Ramos (cell line): ENCODE measurements around the gene TMC2.

Source experiments
- in situ Hi-C: fragments of 300-500 bp; cut with MboI; formaldehyde crosslinking; loops from one replicate; pipeline ENCODE4 v1.14.3; 2022; ENCODE audit warnings: low sequenced_read_pairs; ENCODE audit not compliant: unreplicated experiment

The TMC2 gene

GRCh38 chr20:2618815-2619214 lies 82.4 kb downstream of the TMC2 start:
- in situ Hi-C loops, result no loop called here

DNA sequence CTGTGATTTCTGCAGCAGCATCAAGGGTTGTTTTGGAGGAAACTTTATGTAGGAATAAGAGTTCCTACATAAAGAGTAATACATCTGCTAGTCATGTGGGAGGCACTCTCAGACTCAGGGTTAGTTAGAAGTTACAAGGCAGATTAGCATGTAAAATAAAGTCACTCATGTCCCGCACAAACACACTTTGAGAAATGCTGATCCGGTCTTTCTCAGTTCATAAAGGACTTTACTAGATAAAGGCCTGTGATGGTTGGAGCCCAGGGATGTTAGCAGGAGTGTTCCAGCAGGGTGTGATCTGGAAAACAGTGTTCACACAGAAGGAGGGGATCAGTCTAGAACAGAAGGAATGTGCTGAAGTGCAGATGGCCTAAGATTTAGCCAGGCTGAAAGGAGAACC lies 83.0 kb downstream of the TMC2 start:
- in situ Hi-C loops, result no loop called here

- in situ Hi-C loops, result no loop called here
These were observed 83.7 kb downstream of the TMC2 start for GRCh38 chr20:2619961-2620595.

DNA sequence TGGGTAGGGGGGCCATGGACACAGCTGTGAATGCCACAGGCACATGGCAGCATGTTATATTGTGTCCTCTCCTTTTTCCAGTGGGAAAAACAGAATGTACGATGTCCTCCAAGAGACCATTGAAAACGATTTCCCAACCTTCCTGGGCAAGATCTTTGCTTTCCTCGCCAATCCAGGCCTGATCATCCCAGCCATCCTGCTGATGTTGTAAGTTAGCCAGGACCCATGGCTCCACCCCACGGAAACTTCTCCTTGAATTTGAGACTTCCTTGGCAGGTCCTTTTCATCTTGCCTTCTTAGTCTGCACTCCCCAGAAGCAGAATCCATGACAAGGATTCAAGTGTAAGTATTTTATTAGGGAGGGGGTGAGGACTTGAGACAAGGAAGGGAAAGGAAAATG lies 87.8 kb downstream of the TMC2 start:
- in situ Hi-C loops, result no loop called here

DNA sequence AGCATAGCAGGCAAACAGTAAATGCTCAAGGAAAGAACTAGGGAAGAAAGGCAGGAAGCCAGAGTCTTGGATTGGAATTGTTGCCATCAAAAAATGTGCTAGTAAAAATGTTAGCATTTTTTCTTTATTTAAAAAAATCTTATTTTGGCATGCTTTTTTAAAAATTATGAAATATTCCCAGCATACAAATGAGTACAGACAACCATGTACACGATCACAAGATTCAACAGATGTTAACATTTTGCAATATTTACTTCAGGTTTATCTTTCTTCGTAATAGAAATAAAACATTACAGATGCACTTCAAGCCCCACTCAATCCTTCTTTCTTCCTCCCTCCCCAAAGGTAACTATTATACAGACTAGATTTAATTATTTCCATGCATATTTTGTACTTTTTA lies 88.7 kb downstream of the TMC2 start:
- in situ Hi-C loops, result no loop called here

DNA sequence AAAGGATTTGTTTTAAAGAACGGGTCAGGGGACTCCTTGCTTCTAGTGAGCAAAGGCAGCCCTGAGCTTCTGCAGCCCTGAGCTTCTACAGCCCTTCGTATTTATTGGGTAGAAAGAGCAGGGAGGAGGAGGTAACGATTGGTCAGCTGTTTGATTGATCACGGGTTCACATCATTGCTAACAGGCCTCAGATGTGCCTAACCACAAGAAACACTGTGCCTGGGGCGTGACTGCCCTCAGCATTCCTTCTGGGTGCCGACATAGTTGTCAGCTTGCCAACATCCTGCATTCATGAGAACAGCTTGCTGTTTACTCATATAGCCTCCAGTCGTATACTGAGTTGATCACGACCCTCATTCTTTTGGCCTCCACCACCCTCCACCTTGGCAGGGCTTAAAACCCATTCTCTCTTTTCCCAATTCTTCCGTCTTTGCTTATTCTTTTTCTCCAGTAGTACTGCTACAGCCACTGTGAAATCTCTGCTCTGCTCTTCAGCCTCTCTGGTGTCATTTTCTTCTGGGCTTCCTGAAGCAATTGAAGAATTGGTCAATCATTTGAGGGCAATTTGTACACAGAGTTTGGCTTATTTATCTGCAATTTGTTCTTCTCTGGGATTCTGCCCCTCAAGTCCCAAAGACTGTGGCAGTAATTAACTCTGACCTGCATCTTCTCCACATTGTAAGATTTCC lies 90.6 kb downstream of the TMC2 start:
- in situ Hi-C loops, result no loop called here

DNA sequence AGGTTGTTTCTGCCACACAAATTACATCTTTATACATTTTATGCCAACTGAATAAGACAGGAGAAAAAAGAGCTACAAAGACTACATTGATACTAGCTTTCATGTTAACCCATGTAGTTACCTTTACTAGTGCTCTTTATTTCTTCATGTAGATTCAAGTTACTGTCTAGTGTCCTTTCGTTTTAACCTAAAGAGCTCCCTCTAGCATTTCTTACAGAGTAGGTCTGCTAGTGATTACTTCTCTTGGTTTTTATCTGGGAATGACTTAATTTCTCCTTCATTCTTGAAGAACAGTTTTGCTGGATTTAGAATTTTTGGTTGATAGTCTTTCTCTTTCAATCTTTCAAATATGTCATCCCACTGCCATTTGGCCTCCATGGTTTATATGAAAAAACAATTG lies 94.9 kb downstream of the TMC2 start:
- in situ Hi-C loops, result no loop called here

- in situ Hi-C loops, result no loop called here
These were observed 97.0 kb downstream of the TMC2 start for GRCh38 chr20:2633381-2633780.

GRCh38 chr20:2637246-2637645 lies 100.9 kb downstream of the TMC2 start:
- in situ Hi-C loops, result no loop called here

DNA sequence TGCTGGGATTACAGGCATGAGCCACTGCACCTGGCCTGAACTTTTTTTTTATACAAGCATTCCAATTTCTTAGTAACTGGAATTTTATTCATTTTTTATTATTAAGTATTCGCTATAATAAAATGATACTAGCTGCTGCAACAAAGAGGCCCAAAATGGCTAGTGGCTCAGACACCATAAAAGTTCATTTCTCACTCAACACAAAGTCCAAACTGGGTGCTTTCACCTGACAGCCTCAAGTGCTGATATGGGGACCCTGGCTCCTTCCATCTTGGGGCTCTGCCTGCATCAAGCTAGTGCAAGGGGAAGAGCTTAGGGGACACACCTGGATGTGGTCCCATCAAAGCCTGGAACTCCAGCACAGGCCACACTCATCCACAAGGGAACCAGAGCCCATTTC lies 103.9 kb downstream of the TMC2 start:
- in situ Hi-C loops, result no loop called here

DNA sequence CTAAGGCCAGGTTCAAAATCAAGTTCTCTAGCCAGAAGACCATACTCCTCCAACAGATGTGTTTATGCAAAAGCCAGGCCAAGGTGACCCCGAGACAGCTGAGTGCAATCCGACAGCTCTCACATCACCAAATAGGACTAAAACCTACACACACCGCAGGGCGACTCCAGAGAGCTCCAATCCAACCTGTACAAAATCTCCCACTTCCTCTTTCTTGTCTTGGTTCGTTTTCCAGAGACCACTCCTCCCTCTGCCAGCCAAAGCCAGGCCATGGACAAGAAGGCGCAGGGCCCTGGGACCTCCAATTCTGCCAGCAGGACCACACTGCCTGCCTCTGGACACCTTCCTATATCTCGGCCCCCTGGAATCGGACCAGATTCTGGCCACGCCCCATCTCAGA lies 104.5 kb downstream of the TMC2 start:
- in situ Hi-C loops, result no loop called here

DNA sequence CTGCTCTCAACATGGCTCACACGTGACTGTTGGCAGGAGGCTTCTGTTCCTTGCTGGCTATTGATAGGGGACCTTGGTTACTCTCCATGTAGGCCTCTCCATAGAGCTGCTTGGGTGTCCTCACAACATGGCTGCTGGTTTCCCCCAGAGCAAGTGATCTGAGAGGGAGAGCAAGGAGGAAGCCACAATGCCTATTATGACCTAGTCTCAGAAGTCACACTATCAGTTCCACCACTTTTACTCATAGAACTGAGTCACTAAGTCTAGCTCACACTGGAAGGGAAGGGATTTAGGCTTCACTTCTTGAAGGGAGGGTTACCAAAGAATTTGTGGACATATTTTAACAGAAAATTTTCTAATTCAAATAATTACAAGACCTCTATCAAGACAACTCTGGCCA lies 107.3 kb downstream of the TMC2 start:
- in situ Hi-C loops, result no loop called here

GRCh38 chr20:2651772-2652723 lies 115.7 kb downstream of the TMC2 start, which contains the start of gene NOP56:
Gene NOP56 (plus strand): TSS chr20:2652632. CDS start chr20:2652661, 29 bp downstream.
- in situ Hi-C loops, result no loop called here

GRCh38 chr20:2652724-2653555 lies 116.6 kb downstream of the TMC2 start:
- in situ Hi-C loops, result no loop called here

GRCh38 chr20:2653556-2654383 lies 117.4 kb downstream of the TMC2 start:
- in situ Hi-C loops, result no loop called here

- in situ Hi-C loops, result no loop called here
These were observed 118.0 kb downstream of the TMC2 start for GRCh38 chr20:2654384-2654822.

GRCh38 chr20:2654831-2655230 lies 118.5 kb downstream of the TMC2 start:
- in situ Hi-C loops, result no loop called here

GRCh38 chr20:2655331-2656116 lies 119.2 kb downstream of the TMC2 start:
- in situ Hi-C loops, result no loop called here
